Posterior cingulate gyrus (tissue), 11 donors: Measurements from ENCODE around the gene MRPS15.
"Not testable (repeated sequence)": the region's sequence is repeated elsewhere in the genome, so short reads cannot be mapped to it uniquely, and the experiment has no call there.

Source experiments
- DNase-seq, 10 donors: peaks; one replicate each; pipeline versions ENCODE4 v3.0.0 to v3.0.0-alpha.2; 2020 to 2021; ENCODE audit warnings: mixed read lengths in 3 of 10
- intact Hi-C: fragments of 100-400 bp; cut with DNase I; formaldehyde crosslinking; loops from one replicate; pipeline ENCODE4 v1.15.1; 2023

The MRPS15 gene

GRCh38 chr1:36486439-36487335, 22.5 kb upstream of the MRPS15 start:
- intact Hi-C loops = no loop called here
- peak in 4 of 10 donors; percentile 23 to 80 (median 44) for DNase-seq

GRCh38 chr1:36486093-36486438, 21.9 kb upstream of the MRPS15 start:
- intact Hi-C loops = no loop called here

DNA sequence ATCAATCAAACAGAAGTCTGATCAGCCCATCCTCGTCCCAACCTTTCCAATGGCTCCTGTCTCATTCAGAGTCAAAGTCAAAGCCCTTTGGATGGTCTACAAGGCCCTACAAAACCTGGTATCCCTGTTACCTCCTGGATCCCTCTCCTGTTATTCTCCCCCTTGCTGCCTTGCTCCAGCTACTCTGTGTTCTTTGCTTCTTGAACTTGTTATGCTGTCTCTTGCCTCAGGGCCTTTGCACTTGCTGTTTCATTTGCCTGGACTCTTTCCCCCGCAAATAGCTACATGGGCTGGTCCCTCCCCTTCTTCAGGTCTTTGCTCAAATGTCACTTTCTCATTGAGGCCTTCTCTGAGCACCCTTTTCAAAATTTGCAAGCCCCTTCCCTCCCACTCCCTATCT, 19.9 kb upstream of the MRPS15 start:
- intact Hi-C loops = no loop called here
- no peak for DNase-seq

More at GRCh38 chr1:36486093-36486438, 21.9 kb upstream of the MRPS15 start:
- DNase-seq = no peak

DNA sequence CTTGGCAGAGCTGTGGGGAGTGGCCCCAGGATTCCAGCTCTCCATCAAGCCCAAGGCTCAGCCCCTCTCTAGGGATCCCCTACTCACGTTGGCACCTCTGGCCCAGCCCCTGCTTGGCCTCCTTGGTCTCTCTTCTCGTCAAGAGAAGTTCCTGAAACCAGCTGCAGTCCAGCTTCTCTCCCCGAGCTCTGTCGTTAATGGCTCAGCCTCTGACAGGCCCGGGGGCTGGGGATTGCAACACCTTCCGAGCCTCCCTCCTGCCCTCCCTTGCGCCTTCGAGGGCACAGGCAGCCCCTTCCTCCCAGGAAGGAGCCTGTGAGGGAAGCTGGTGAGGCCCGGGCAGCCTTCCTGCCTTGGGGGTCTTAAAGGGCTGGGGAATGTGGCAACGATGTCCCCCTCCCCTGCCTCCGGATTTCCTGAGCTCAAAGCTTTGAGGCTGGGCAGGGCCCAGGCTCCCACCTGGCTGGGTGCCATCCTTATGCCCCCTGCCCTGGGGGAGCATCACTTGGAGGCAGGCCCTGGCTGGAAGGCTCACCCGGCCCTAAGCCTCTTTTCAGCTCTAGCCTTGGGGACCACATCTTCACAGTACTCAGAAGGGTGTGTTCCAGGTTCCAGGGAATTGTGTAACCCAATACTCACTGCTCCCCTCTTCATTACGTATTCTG, 18.7 kb upstream of the MRPS15 start, which contains the start of gene CSF3R:
TSS of gene CSF3R (minus strand) at position 190 of the 665 bp plus-strand sequence. CDS start 3,417 bp downstream, outside the sequence.
- intact Hi-C loops = no loop called here
- DNase-seq = no peak

DNA sequence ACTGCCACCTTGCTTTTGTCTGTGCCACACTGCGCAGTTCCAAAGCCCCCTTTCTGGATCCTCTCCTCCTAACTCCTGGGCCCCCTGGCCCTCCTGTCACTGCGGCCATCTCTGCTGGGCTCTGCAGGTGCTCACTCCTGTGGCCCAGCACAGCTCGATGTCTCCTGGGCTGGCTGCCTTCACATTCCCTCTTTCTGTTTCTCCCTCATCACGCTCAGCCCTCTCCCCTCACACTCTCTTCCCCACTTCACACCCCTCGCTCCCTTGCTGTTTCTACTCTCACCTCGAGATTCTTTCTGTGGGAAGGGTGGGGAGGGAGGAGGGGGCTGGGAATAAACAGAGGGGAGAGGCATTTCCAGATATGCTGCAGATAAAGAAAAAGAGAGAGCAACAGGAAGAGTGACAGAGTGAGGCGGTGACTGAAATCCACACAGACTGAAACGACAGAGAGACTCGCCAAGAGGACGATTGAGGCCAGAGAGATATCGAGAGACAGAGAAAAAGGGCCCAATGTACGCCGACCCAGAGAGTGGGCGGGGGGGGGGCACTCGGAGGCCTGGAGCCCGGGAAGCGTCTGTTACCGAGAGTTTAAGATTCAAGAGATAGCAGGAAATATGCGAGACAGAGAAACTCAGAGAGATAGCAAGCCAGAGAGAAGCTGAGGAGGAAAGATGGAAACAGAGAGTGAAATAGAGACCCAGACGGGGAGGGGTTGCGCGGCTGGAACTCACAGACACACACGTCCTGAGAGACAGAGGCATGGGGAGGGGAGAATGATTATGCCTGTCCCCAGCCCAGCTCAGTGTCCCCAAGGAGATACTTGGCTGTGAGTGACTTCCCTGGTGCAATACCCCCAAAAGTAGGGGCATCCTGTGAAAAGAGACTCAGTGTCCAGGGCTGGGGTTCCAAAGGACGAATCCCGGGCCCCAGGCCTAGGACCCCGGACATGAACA, 17.9 kb upstream of the MRPS15 start:
- no peak for DNase-seq
- intact Hi-C loops = no loop called here

GRCh38 chr1:36481091-36481490, 16.9 kb upstream of the MRPS15 start:
- intact Hi-C loops = no loop called here
- no peak for DNase-seq

DNA sequence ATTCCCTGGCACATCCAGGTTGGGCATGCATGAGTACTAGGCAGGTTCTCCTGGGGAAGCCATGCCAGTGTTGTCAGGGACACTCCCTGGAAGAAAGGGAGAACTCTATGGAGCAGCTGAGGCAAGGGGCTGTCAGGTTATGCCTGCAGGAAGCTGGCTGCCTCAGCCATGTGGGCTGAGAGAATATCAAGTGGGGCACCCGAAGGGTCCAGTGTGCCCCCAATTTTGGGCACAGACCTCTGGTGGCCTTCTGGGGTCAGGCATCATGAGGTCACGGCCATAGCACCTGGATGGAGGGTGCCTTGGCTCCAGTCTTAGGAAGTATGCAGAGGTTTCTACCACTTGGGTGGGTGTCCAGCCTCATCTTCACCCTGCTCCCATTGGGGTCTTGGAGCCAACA, 16.0 kb upstream of the MRPS15 start:
- intact Hi-C loops = no loop called here
- no peak for DNase-seq

DNA sequence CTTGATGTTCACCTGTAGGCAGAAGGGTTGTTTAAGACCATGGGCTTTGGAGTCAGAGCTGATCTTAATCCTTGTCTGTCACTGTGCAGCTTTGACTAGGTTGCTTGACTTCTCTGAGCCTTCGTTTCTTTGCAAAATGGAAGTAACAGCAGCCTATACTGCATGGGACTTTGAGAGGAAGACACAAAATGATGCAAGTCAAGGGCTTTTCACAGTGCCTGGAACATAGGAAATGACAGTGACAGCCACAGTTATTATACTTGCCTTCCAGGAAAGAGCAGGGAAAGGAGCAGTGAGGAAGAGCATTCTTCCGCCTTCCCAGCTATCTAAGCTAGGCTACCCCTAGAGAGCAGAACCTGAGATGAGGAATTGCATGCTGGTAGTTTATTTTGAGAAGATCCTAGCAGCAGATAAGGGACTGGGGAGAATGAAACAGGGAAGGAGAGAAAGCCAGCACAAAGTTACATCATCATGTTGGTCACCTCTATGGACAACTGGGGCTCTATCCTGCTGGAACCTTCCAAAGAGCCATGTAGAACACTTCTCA, 15.4 kb upstream of the MRPS15 start:
- DNase-seq = no peak
- intact Hi-C loops = no loop called here

GRCh38 chr1:36477615-36478014, 13.4 kb upstream of the MRPS15 start:
- intact Hi-C loops, DNase-seq: not testable (repeated sequence)

DNA sequence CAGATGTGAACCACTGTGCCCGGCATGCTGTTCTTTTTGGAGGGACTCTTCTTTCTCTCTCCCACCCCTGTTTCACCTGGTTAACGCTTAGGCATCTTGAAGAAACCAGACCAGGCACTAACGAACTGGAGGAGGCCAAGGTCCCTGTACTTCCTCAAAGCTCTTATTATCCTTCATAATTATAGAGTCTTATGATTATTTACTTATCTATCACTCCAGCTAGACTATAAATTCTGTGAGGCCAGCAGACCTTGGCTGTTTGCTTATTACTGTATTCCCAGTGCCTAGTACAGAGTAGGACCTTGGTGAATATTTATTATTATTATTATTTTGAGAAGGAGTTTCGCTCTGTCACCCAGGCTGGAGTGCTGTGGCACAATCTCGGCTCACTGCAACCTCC, 12.8 kb upstream of the MRPS15 start:
- DNase-seq = no peak
- intact Hi-C loops = no loop called here

DNA sequence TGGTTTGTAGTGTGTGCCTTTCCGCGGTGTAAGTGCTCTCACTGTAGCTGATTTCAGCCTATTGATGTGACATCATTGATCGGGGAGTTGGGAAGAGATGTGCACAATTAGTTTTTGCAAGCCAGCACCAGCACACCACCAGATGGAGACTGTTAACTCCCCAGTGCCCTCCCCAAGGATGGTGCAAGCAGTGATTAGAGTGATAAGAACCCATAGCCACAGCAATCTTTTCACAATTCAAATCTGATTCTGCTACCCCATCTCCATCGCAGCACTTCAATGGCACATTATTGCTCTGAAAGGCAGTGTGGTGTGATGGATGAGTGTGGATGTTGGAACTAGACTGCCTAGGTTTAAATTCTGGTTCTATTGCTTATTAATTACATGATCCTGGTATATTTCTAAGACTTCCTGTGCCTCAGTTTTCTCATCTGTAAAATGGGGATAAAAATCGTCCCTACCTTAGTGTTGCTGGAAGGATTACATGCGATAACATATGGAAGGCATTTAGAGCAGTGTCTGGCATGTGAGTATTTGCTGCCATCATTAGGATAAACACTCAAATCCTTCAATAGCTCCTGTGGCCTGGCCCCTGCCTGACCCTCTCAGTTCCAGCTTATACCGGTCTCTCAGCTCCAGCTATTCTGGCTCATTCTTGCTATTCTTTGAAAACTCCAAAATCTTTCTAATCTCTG, 11.9 kb upstream of the MRPS15 start:
- DNase-seq = no peak
- intact Hi-C loops = no loop called here

GRCh38 chr1:36475341-36475740, 11.2 kb upstream of the MRPS15 start:
- intact Hi-C loops = no loop called here
- peak in 1 of 10 donors; percentile 58 for DNase-seq

DNA sequence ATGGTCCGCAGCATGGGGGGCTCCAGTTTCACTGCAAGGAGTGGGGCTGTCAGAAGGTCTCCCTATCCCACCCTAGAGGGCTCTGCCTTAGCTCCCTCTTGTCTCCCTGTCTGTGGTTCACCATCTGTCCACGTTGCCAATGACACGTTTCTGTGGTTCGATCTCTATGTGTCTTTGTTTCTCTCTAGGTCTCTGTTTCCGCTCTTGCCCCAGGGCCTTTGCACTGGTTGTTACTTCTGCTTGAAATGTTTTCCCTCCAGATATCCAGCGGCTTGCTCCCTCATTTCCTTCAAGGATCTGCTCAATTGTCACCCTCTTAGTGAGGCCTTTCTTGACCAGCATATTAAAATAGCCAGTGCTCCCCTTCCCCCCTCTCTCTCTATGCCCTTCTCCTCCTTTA, 8.5 kb upstream of the MRPS15 start:
- no peak for DNase-seq
- intact Hi-C loops = no loop called here

GRCh38 chr1:36471830-36472641, 7.9 kb upstream of the MRPS15 start:
- DNase-seq = no peak
- intact Hi-C loops = no loop called here

DNA sequence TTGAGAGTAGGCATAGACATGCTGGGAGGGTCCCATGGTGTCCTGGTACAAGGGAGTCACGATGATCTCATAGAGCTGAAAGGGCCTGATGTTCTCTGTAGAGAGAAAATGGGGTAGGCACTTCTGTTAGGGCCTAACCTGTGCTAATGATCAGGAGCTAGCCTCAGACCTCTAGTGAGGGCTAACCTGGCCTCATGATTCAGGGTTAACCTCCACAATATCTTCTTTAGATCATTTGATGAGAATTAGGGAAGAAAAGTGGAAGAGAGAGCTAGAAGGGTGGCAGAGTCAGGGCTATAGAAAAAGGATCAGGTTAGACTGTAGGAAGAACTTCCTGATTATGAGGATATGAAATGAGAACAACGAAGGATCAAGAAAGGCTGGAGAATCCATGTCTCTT, 5.0 kb upstream of the MRPS15 start:
- DNase-seq = no peak
- intact Hi-C loops = no loop called here

- intact Hi-C loops = no loop called here
- DNase-seq = no peak
Observed at GRCh38 chr1:36467700-36468455, 3.7 kb upstream of the MRPS15 start.

DNA sequence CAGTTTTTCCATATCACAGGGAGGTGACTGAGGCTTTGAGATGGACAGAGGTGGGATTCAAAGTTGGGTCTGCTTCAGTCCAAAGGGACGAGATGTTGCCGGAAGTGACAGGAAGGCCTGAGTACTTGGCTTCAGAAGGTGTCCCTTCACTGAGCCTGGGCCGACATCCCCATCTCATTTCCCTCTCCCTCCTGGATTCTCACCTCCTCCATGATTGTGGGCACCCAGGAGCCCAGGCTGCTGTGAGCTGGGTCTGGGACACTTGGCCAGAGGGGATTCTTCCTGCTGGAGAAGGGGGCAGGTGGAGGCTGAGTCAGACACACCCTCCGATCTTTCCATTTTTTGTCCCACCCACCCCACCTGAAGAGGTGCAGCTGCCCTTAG, 2.8 kb upstream of the MRPS15 start:
- no peak for DNase-seq
- intact Hi-C loops = no loop called here

- no peak for DNase-seq
- intact Hi-C loops = no loop called here
Observed at GRCh38 chr1:36466370-36467026, 2.3 kb upstream of the MRPS15 start.
